ENCODE results near the gene ATOH8.

Gene ATOH8

GRCh38 chr2:85796341-85797262 is 42.8 kb downstream of the ATOH8 start:
- no peak overlapping the region for H3K4me3 ChIP-seq (ENCODE audit: low read length)
- no peak overlapping the region for H2AFZ ChIP-seq (ENCODE audit: low read depth, low read length)
- no peaks in the 10 kb centered on the region for H3K36me3 ChIP-seq (ENCODE audit: insufficient read depth, low read length)
- H3K4me1 ChIP-seq (ENCODE audit: insufficient read depth, low read length): peaks cover 19% of the 10 kb centered on the region
- H3K27me3 ChIP-seq (ENCODE audit: insufficient read depth, low read length): no peaks in the 10 kb centered on the region
- no peaks in the 10 kb centered on the region for H3K9me3 ChIP-seq (ENCODE audit: low read length)

- no peak overlapping the region for H3K4me3 ChIP-seq (ENCODE audit: low read length)
- H3K36me3 ChIP-seq (ENCODE audit: insufficient read depth, low read length): no peaks in the 10 kb centered on the region
- H2AFZ ChIP-seq (ENCODE audit: low read depth, low read length): no peak overlapping the region
- no peaks in the 10 kb centered on the region for H3K9me3 ChIP-seq (ENCODE audit: low read length)
- H3K27me3 ChIP-seq (ENCODE audit: insufficient read depth, low read length): no peaks in the 10 kb centered on the region
- peaks cover 19% of the 10 kb centered on the region for H3K4me1 ChIP-seq (ENCODE audit: insufficient read depth, low read length)
Measured at GRCh38 chr2:85797263-85797660, 43.5 kb downstream of the ATOH8 start.

GRCh38 chr2:85797921-85798320 is 44.1 kb downstream of the ATOH8 start:
- Histone ChIP-seq H3K4me3 (ENCODE audit: low read length) (no peak overlapping the region), H3K4me1 (ENCODE audit: insufficient read depth, low read length) (peaks cover 19% of the 10 kb centered on the region), H3K36me3 (ENCODE audit: insufficient read depth, low read length) (no peaks in the 10 kb centered on the region)

DNA sequence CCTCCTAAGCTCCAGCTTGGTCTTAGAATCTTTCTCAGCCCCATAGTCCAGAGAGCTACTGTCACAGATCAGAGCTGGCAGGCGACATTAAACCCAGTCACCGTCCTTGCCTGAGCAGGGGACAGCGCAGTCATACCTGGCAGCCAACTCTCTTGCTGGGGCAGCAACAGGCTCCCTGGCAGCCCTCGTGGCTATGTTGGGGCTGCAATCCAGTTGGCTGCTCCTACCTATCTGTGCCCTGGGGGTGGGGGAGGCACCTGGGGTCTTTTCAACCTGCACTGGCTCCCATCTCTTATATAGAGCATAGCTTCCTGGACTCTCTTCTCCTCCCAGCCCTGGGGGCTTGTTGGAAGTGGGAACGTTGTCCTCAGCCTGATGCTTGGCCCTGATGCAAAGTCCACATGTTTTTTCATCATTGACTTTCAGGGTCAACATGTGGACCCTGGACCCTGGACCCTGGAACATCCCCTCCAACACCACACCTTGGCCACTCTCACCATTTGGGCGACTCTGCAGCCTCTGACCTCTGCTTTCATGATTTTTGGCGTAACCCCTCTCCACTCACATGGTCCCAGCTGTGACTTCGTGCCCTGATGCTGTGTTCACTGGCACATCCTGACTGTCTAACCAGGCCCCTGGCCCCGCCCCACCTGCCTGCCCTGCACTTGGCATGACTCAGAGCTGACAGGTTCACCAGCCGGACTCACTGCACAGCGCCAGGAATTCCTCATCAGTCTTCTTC is 45.6 kb downstream of the ATOH8 start:
- Histone ChIP-seq H3K4me1 (ENCODE audit: insufficient read depth, low read length) (peaks cover 19% of the 10 kb centered on the region), H3K27me3 (ENCODE audit: insufficient read depth, low read length) (no peaks in the 10 kb centered on the region), H3K36me3 (ENCODE audit: insufficient read depth, low read length) (no peaks in the 10 kb centered on the region), H3K4me3 (ENCODE audit: low read length) (no peak overlapping the region), H2AFZ (ENCODE audit: low read depth, low read length) (no peak overlapping the region), H3K9me3 (ENCODE audit: low read length) (no peaks in the 10 kb centered on the region)

More at GRCh38 chr2:85797921-85798320, 44.1 kb downstream of the ATOH8 start:
- Histone ChIP-seq H3K9me3 (ENCODE audit: low read length) (no peaks in the 10 kb centered on the region), H2AFZ (ENCODE audit: low read depth, low read length) (no peak overlapping the region), H3K27me3 (ENCODE audit: insufficient read depth, low read length) (no peaks in the 10 kb centered on the region)

DNA sequence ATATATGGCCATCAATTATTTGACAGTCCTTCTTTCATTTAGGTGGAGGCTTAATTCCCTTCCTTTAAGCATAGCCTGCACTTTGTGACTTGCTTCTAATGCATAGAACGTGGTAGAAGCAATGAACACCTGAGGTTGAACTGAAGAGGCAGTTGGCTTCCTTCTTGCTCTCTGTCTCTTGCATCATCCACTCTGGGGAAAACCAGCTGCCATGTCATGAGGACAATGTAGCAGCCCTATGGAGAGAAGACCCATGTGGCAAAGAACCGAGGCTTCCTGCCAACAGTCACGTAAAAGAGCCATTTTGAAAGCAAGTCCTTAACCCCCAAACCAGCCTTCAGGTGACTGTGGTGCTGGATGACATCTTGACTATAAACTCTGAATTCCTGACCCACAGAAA is 46.8 kb downstream of the ATOH8 start:
- H3K27me3 ChIP-seq (ENCODE audit: insufficient read depth, low read length): no peaks in the 10 kb centered on the region
- H3K4me1 ChIP-seq (ENCODE audit: insufficient read depth, low read length): peaks cover 11% of the 10 kb centered on the region
- H3K36me3 ChIP-seq (ENCODE audit: insufficient read depth, low read length): no peaks in the 10 kb centered on the region
- no peaks in the 10 kb centered on the region for H3K9me3 ChIP-seq (ENCODE audit: low read length)
- no peak overlapping the region for H2AFZ ChIP-seq (ENCODE audit: low read depth, low read length)
- no peak overlapping the region for H3K4me3 ChIP-seq (ENCODE audit: low read length)

GRCh38 chr2:85801871-85802270 is 48.1 kb downstream of the ATOH8 start:
- Histone ChIP-seq H3K36me3 (ENCODE audit: insufficient read depth, low read length) (no peaks in the 10 kb centered on the region), H3K9me3 (ENCODE audit: low read length) (no peaks in the 10 kb centered on the region), H3K4me3 (ENCODE audit: low read length) (no peak overlapping the region), H2AFZ (ENCODE audit: low read depth, low read length) (no peak overlapping the region), H3K4me1 (ENCODE audit: insufficient read depth, low read length) (peaks cover 2% of the 10 kb centered on the region), H3K27me3 (ENCODE audit: insufficient read depth, low read length) (no peaks in the 10 kb centered on the region)

- no peaks in the 10 kb centered on the region for H3K36me3 ChIP-seq (ENCODE audit: insufficient read depth, low read length)
Measured at GRCh38 chr2:85802354-85803103, 48.7 kb downstream of the ATOH8 start.

GRCh38 chr2:85803704-85804425 is 50.1 kb downstream of the ATOH8 start:
- Histone ChIP-seq H3K4me3 (ENCODE audit: low read length) (no peak overlapping the region), H3K9me3 (ENCODE audit: low read length) (no peaks in the 10 kb centered on the region), H3K4me1 (ENCODE audit: insufficient read depth, low read length) (no peaks in the 10 kb centered on the region), H3K27me3 (ENCODE audit: insufficient read depth, low read length) (no peaks in the 10 kb centered on the region), H3K36me3 (ENCODE audit: insufficient read depth, low read length) (no peaks in the 10 kb centered on the region), H2AFZ (ENCODE audit: low read depth, low read length) (no peak overlapping the region)

More at GRCh38 chr2:85802354-85803103, 48.7 kb downstream of the ATOH8 start:
- Histone ChIP-seq H3K9me3 (ENCODE audit: low read length) (no peaks in the 10 kb centered on the region), H3K4me3 (ENCODE audit: low read length) (no peak overlapping the region), H3K4me1 (ENCODE audit: insufficient read depth, low read length) (no peaks in the 10 kb centered on the region), H3K27me3 (ENCODE audit: insufficient read depth, low read length) (no peaks in the 10 kb centered on the region), H2AFZ (ENCODE audit: low read depth, low read length) (no peak overlapping the region)

GRCh38 chr2:85804583-85804982 is 50.8 kb downstream of the ATOH8 start:
- no peaks in the 10 kb centered on the region for H3K27me3 ChIP-seq (ENCODE audit: insufficient read depth, low read length)
- no peak overlapping the region for H3K4me3 ChIP-seq (ENCODE audit: low read length)
- H3K4me1 ChIP-seq (ENCODE audit: insufficient read depth, low read length): no peaks in the 10 kb centered on the region
- no peaks in the 10 kb centered on the region for H3K9me3 ChIP-seq (ENCODE audit: low read length)
- H3K36me3 ChIP-seq (ENCODE audit: insufficient read depth, low read length): no peaks in the 10 kb centered on the region
- no peak overlapping the region for H2AFZ ChIP-seq (ENCODE audit: low read depth, low read length)

DNA sequence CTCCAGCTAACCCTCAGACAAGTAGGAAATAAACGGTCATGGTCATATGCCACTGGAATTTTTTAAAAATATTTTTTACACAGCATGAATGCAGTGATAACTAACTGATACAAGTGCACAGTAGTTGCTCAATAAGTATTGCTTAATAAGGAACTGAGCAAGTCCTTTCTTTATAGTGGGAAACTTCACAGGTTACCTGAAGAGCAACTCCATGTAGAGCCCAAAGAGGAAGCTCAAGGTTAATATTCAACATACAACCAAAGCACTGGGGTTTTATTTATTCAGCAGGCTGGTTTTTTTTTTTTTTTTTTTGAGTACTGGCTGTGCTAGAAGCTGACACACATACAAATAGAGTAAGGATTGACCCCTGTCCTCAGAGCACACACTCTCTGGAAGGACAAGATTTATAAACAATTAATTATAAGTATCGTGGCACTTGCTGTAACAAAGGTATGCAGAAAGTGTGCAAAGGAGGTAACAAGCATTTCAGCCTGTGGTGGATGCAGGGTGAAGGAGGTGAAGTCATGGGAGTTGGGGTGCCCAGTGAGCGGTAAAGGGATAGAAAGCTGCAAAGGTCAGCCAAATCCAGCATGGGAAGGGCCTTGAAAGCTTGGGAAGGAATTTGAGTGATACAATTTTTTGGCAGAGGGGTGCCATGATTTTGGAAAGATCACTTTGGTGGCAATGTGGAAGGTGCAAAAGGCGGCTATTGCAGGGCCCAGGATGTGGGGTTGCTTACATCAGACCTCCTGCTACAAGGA is 52.7 kb downstream of the ATOH8 start:
- H3K4me3 ChIP-seq (ENCODE audit: low read length): no peak overlapping the region
- H3K9me3 ChIP-seq (ENCODE audit: low read length): no peaks in the 10 kb centered on the region

GRCh38 chr2:85807756-85808155 is 54.0 kb downstream of the ATOH8 start:
- no peak overlapping the region for H2AFZ ChIP-seq (ENCODE audit: low read depth, low read length)
- no peaks in the 10 kb centered on the region for H3K36me3 ChIP-seq (ENCODE audit: insufficient read depth, low read length)
- no peak overlapping the region for H3K4me3 ChIP-seq (ENCODE audit: low read length)
- no peaks in the 10 kb centered on the region for H3K27me3 ChIP-seq (ENCODE audit: insufficient read depth, low read length)
- H3K9me3 ChIP-seq (ENCODE audit: low read length): no peaks in the 10 kb centered on the region
- H3K4me1 ChIP-seq (ENCODE audit: insufficient read depth, low read length): no peaks in the 10 kb centered on the region

More for the DNA sequence above, 52.7 kb downstream of the ATOH8 start:
- H3K36me3 ChIP-seq (ENCODE audit: insufficient read depth, low read length): no peaks in the 10 kb centered on the region
- H3K4me1 ChIP-seq (ENCODE audit: insufficient read depth, low read length): no peaks in the 10 kb centered on the region
- no peaks in the 10 kb centered on the region for H3K27me3 ChIP-seq (ENCODE audit: insufficient read depth, low read length)
- H2AFZ ChIP-seq (ENCODE audit: low read depth, low read length): no peak overlapping the region

Measured in neuron (in vitro differentiated cells).